AG04450 (cell line): Measurements from ENCODE around the gene COLEC11. TPM values are rescaled to one million over a fixed set of nuclear protein-coding genes. Genes with fewer than 3 reads are reported as not detected.

Source experiments
- CTCF ChIA-PET: fragments of 300-600, 350-600 bp; formaldehyde crosslinking; extraction: SDS; loops from one replicate; lab custom pipeline; 2022; ENCODE audit warnings: antibody characterized with exemption, inconsistent platforms; lab: Charles Lee
- POLR2A ChIA-PET: fragments of 350-600 bp; formaldehyde crosslinking; extraction: SDS; loops from one replicate; lab custom pipeline; 2021; ENCODE audit warnings: antibody characterized with exemption, inconsistent platforms; lab: Yijun Ruan, JAX
- DNase-seq: peaks from one replicate; pipeline ENCODE4 v3.0.0-alpha.2; 2011; ENCODE audit warnings: low read depth, low spot score
- H3K27ac ChIP-seq: one replicate; pipeline ENCODE4 v1.5.1; 2012; ENCODE audit warnings: low read depth, low read length, control low read depth
- H3K27me3 ChIP-seq: one replicate; pipeline ENCODE4 v1.6.0; 2012; ENCODE audit warnings: low read length; ENCODE audit not compliant: control insufficient read depth, insufficient read depth
- H3K4me3 ChIP-seq: 2 replicates; pipeline ENCODE4 v1.5.1; 2011; ENCODE audit warnings: mild to moderate bottlenecking, low read depth, low read length, control low read depth
- H3K9me3 ChIP-seq: 2 replicates; pipeline ENCODE4 v1.5.1; 2012; ENCODE audit warnings: low read length; ENCODE audit not compliant: control insufficient read depth, insufficient read depth
- polyA plus RNA-seq: library from polyadenylated mRNA; depleted of rRNA; stranded (reverse); fragments of >200 nt; gene quantifications from 2 replicates; pipeline ENCODE4 v1.2.3, GENCODE V29; 2011
- TF ChIP-seq, protein P1 (sequence below): IDR thresholded peaks from 2 replicates; pipeline ENCODE4 v1.5.1; 2011; ENCODE audit warnings: low read depth, low read length, control low read depth, inconsistent platforms

Gene COLEC11
- polyA plus RNA-seq, 1 experiment: 0.68 TPM

DNA sequence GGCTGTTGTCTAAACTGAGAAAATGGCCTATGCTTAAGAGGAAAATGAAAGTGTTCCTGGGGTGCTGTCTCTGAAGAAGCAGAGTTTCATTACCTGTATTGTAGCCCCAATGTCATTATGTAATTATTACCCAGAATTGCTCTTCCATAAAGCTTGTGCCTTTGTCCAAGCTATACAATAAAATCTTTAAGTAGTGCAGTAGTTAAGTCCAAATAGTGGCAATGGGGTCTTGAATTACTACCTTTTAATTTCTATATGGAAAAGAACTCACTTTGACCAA is 49.3 kb downstream of the COLEC11 start:
- TF ChIP-seq, protein P1, sequence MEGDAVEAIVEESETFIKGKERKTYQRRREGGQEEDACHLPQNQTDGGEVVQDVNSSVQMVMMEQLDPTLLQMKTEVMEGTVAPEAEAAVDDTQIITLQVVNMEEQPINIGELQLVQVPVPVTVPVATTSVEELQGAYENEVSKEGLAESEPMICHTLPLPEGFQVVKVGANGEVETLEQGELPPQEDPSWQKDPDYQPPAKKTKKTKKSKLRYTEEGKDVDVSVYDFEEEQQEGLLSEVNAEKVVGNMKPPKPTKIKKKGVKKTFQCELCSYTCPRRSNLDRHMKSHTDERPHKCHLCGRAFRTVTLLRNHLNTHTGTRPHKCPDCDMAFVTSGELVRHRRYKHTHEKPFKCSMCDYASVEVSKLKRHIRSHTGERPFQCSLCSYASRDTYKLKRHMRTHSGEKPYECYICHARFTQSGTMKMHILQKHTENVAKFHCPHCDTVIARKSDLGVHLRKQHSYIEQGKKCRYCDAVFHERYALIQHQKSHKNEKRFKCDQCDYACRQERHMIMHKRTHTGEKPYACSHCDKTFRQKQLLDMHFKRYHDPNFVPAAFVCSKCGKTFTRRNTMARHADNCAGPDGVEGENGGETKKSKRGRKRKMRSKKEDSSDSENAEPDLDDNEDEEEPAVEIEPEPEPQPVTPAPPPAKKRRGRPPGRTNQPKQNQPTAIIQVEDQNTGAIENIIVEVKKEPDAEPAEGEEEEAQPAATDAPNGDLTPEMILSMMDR: no peak
- ChIA-PET CTCF (interaction anchor here (0.7 kb wide), 1 partner anchor 220 kb away, joined by 3 read pairs; no protein-coding TSS in a partner anchor), POLR2A (no interaction called here)
- Histone ChIP-seq H3K27me3 (peaks cover 4% of the 10 kb centered on the region), H3K4me3 (no peak overlapping the region), H3K9me3 (peaks cover 6% of the 10 kb centered on the region; the same call in 1 of the 2 replicates), H3K27ac (no peak overlapping the region)
- DNase-seq: no peak

DNA sequence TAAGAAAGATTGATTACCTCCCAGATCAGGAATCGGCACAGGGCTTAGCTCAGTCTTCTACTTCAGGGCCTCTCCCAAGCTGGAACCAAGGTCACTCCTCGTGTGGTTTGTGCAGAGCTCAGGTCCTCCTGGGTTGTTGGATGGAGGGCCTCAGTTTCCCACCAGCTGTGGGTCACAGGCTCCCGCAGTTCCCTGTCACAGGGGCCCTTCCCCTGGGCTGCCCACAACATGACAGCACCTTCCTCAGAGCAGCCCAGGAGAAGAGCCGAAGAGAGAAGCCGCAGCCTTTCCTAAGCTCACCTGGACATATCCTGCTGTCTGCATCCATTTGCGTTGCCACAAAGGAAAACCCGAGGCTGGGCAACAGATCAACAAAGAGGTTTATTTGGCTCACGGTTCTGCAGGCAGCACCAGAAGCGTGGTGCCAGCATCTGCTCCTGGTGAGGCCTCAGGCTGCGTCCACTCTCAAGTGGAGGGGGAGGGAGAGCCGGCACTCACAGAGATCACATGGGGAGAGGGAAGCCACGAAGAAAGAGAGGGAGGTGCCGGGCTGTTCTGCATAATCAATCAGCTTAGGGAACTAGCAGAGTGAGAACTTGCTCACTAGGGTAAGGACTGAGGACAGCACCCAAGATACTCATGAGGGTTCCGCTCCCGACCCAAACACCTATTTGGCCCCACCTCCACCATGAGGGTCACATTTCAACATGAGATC is 50.1 kb downstream of the COLEC11 start:
- ChIA-PET CTCF (interaction anchor here (0.7 kb wide), 1 partner anchor 221 kb away, joined by 3 read pairs; no protein-coding TSS in a partner anchor), POLR2A (interaction anchor here (0.7 kb wide), 1 partner anchor 151 kb away, joined by 5 read pairs; no protein-coding TSS in a partner anchor)
- TF ChIP-seq, protein P1: no peak
- Histone ChIP-seq H3K9me3 (peaks cover 6% of the 10 kb centered on the region; the same call in 1 of the 2 replicates), H3K27ac (no peak overlapping the region), H3K27me3 (peaks cover 4% of the 10 kb centered on the region), H3K4me3 (no peak overlapping the region)
- no peak for DNase-seq

GRCh38 chr2:3645745-3646389 is 51.0 kb downstream of the COLEC11 start:
- no peak overlapping the region for H3K27ac ChIP-seq
- ChIA-PET CTCF (no interaction called here), POLR2A (interaction anchor here (0.7 kb wide), 1 partner anchor 152 kb away, joined by 5 read pairs; no protein-coding TSS in a partner anchor)
- no peak overlapping the region for H3K4me3 ChIP-seq
- DNase-seq: no peak
- peaks cover 6% of the 10 kb centered on the region; the same call in 1 of the 2 replicates for H3K9me3 ChIP-seq
- peaks cover 8% of the 10 kb centered on the region for H3K27me3 ChIP-seq
- TF ChIP-seq, protein P1: no peak

GRCh38 chr2:3646446-3646845 is 51.5 kb downstream of the COLEC11 start:
- Histone ChIP-seq H3K4me3 (no peak overlapping the region), H3K27ac (no peak overlapping the region), H3K27me3 (peaks cover 8% of the 10 kb centered on the region), H3K9me3 (peaks cover 6% of the 10 kb centered on the region; the same call in 1 of the 2 replicates)
- TF ChIP-seq, protein P1: no peak
- CTCF ChIA-PET: no interaction called here
- POLR2A ChIA-PET: no interaction called here
- DNase-seq: no peak

DNA sequence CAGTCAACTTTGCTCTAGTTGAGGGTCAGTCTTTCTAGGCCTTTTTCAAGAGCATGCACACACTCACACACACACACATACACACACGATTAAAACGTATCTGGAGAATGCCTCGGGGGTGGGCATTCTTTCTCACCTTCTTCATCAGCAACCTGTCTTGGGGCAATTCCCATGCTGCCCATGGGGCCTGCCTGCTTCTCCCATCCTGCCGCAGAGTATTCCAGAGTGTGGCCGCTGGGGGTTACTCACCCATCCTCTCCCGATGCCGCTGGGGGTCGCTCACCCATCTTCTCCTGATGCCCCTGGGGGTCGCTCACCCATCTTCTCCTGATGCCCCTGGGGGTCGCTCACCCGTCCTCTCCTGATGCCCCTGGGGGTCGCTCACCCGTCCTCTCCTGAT is 52.3 kb downstream of the COLEC11 start:
- no peak for DNase-seq
- H3K4me3 ChIP-seq: no peak overlapping the region
- peaks cover 6% of the 10 kb centered on the region; the same call in 1 of the 2 replicates for H3K9me3 ChIP-seq
- ChIA-PET CTCF (no interaction called here), POLR2A (no interaction called here)
- H3K27me3 ChIP-seq: peaks cover 8% of the 10 kb centered on the region
- H3K27ac ChIP-seq: no peak overlapping the region
- TF ChIP-seq, protein P1: no peak
